GM18526 (cell line): ENCODE data around the gene FGFR3.

Experiments
- POLR2A ChIP-seq: IDR thresholded peaks from 3 replicates; pipeline ENCODE4 v1.6.1; 2011; ENCODE audit not compliant: insufficient read length; ENCODE audit errors: extremely low read depth

Gene FGFR3

DNA sequence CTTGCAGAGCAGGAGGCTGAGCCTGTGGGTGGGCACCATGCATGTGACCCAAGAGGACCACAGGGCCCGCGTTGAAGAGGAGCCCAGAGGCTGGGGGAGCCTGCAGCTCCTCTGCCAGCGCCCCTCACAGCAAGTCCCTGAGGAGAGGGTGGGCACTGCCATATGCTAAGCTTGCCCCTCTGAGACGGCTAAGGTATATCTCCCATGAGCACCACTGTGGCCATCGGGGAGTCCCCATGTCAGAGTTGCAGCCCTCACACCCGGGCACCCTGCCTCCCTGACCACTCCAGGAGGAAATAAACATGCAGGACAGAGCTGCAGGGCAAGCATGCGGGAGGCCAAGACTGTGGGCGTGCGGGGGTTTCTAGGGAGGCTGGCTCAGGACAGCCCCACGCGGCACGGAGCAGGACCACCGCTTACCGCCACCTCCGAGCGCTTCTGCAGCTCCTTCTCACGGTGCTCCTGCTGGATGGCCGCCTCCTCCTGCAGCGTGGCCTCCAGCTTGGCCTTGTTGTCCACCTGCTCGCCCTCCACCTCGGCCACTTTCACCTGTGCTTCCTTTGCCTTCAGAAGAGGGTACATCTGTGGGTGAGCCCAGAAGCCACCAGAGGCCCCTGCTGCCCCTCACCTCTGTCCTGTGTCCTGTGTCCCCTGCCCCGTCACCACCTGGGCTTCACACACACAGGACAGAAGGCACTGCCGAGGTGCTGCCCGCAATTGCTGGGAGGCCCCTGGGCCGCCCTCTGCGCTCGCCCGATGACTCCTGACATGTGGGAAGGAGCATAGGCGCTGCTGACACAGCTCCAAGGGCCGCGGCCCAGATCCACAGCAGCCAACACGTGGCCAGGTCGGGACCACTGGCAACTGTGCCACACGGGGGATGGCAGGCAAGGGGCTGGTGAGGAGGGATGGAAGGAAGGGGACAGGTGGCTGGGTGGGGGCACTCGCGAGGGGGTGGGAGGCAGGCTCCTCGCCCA lies 29.8 kb downstream of the FGFR3 start:
- no peak for TF ChIP-seq POLR2A

GRCh38 chr4:1823545-1823932 lies 30.4 kb downstream of the FGFR3 start:
- TF ChIP-seq POLR2A = no peak

GRCh38 chr4:1824746-1825145 lies 31.7 kb downstream of the FGFR3 start:
- TF ChIP-seq POLR2A = no peak

DNA sequence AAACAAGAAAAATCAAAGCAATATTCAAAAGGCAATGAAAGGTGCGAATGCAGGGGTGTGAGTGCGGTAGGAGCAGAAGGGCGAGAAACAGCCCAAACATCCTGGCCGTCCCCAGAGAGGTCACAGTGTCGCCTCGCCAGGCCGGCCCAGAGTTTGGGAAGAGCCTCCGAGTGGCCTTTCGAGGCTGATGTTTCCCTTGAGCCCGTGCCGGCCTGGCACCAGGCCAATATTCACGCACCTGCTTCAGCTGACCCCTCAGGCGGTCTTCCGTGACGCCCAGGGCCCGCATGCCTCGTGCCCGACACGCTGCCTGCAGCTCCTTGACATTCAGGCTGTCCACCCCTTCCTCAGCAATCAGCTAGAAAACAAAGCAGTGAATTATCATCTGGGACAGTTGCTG lies 32.2 kb downstream of the FGFR3 start:
- no peak for TF ChIP-seq POLR2A

GRCh38 chr4:1826531-1827350 lies 33.6 kb downstream of the FGFR3 start:
- TF ChIP-seq POLR2A = no peak

GRCh38 chr4:1830234-1830633 lies 37.1 kb downstream of the FGFR3 start:
- no peak for TF ChIP-seq POLR2A

DNA sequence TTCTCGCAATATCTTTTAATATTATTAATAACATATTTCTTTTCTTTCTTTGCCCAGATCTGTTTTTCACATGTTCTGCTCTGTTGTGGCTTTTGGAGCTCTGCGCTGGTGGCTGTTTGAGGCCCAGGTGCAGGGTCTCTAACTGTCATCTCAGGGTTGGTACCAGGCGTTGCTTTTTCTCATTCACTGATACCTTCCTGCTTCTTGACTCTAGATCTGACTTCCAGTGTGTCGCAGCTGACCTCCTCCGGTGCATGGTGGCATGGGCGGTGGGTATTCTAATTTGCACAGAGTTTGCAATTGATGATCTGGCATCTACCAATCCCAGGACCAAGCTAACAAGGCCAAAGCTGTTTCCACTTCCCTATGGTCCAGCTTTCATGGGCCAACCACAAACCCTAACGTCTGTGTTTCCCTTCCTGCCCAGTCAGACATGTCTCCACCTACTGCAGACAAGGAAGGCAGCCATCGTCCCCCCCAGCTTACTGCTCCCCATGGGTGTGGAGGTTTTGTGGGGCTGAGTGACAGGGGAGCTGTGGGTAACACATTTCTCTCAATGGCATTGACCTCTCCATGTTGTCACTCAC lies 37.6 kb downstream of the FGFR3 start:
- no peak for TF ChIP-seq POLR2A

GRCh38 chr4:1831331-1831730 lies 38.2 kb downstream of the FGFR3 start:
- TF ChIP-seq POLR2A = no peak

DNA sequence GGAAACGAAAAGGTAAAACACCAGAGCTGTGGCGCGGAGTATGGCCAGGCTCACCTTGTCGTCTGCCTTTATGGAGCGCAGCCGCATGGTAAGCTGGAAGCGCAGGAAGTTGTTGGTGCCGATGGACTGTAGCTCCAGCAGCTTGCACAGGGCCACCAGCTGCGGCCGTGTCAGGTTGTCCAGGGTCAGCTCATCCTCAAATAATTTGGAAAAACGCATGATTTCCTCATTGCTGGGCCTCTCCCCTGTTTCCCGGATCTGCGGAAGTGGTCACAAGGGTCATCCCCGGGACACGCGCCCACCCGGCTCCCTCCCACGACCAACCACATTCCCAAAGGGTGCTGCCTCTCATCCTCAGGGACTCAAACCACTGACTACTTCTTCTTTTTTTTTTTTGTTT lies 39.6 kb downstream of the FGFR3 start:
- no peak for TF ChIP-seq POLR2A

- TF ChIP-seq POLR2A = no peak
Observed at GRCh38 chr4:1833307-1834046, 40.4 kb downstream of the FGFR3 start.

DNA sequence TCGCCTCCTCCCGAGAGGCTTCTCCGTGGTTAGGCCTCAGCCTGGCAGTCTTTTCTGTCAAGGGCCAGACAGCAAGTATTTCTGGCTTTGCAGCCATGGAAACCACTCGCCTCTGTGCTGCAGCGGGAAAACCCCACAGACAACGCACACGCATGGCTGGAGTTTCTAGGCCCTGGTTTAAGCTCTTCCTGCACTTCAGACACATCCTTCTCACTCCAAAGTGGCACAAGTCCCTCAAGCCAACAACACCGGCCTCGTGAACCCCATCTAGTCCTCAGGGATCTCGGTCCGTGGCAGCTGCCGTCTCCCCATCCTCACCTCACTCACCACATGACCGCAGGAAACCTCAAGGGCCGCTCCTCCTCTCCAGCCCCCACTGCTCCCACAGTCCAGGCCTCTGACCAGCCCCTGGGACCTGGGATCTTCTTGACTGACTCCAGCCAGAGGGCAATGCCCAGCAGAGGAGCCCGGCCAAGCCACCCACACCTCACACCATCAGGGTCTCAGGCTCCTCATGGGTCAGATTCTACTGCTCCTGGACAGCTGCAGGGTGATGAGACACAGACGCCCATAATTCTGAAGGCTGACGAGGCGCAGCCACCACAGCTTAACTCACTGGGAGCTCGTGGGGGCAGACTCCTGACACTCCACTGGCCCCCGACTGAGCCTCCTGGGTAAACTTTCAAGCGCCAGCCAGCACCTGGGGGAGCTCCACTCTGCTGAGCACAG lies 41.1 kb downstream of the FGFR3 start:
- TF ChIP-seq POLR2A = no peak

DNA sequence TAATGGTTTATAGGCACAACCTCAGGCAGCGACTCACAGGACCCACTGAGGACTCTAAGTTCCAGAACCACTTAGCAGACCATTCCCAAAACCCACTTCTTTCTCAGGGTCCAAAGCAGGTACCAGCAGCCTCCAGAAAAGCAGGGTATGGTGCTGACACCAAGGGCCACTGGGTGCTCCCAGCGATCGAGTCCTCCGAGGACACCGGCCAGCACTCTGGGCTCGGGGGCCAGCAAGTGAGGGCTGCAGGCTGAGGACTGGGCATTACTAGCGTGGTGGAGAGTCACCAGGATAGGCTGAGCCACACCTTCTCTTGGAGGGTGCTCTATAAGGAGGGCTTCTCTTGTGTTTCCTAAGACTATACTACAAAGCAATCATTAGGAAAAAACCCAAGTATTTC lies 43.6 kb downstream of the FGFR3 start:
- TF ChIP-seq POLR2A = no peak

DNA sequence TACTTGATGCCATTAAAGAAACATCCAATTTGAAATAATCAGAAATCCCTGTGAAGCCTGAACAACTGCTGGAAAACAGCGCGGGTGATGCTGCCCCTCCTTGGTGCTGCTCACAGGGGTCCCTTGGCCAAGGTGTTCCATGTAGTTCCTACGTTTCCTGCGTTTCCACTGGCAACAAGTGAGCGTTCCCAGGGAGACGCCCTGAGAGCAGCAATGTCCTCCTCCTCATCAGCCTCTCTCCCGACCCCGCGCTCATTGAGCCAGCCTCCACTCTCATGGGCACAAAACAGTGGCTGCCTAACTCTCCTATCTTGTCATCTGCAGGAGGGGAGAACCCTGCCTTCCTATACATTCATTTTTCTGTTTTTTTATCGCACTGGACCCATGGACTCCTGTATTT lies 44.0 kb downstream of the FGFR3 start:
- TF ChIP-seq POLR2A = no peak

GRCh38 chr4:1839282-1839681 lies 46.2 kb downstream of the FGFR3 start:
- TF ChIP-seq POLR2A = no peak

- TF ChIP-seq POLR2A = no peak
Observed at GRCh38 chr4:1841201-1841886, 48.3 kb downstream of the FGFR3 start.

GRCh38 chr4:1841887-1842210 lies 48.8 kb downstream of the FGFR3 start:
- no peak for TF ChIP-seq POLR2A
